LHCN-M2 (cell line): Measurements from ENCODE around the gene RAD51B. TPM values are rescaled to one million over a fixed set of nuclear protein-coding genes. Genes with fewer than 3 reads are reported as not detected.
"Not testable (repeated sequence)": the region's sequence is repeated elsewhere in the genome, so short reads cannot be mapped to it uniquely, and the experiment has no call there.

Experiments used
- DNase-seq: peaks from one replicate; pipeline ENCODE4 v3.0.0-alpha.2; 2012; ENCODE audit warnings: low read depth
- total RNA-seq: library from RNA; depleted of rRNA; stranded (reverse); fragments of >200 nt; gene quantifications from 2 replicates; pipeline ENCODE4 v1.2.3, GENCODE V29; 2014

RAD51B gene
- total RNA-seq, 1 experiment from 2014 or later, result 14.5 TPM

DNA sequence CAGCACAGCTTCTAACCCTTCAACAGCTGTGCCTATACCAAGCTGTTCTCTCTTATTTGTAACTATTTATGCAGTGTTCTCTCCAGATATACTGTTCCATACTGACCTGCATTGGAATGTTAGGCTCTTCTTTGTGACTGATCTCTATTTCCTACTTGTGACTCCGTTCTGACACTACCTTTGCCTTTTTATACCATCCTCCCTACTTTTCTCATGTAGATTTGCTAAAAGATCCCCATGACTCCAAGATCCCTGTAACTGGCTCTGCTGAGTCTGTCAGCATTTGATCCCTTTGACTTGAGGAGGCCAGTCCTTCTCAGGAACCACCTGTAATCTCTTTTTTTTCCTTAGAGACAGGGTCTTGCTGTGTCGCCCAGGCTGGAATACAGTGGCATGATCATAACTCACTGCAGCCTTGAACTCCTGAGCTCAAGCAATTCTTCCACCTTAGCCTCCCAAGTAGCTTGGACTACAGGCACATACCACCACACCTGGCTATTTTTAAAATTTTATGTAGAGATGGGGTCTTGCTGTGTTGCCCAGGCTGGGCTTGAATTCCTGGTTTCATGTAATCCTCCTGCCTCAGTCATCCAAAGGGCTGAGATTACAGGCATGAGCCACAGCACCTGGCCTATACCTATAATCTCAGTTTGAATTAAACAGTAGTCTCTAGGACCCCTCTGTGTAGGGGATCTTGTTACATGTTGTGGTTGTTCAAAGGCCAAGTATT lies 605.0 kb downstream of the RAD51B start:
- DNase-seq, result no peak

- DNase-seq, result no peak
Measured at GRCh38 chr14:68426661-68427549, 607.3 kb downstream of the RAD51B start.

DNA sequence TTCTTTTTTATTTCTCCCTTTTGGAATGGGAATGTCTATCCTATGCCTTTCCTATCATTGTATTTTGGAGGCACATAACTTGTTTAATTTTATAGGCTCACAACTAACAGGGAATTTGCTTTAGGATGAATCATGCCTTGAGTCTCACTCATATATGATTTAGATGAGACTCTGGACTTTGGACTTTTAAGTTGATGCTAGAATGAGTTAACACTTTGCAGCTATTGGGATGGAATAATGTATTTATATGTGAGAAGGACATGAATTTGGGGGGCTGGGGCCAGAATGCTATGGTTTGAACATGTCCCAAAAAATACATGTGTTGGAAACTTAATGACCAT lies 607.9 kb downstream of the RAD51B start:
- DNase-seq, result no peak

- DNase-seq, result not testable (repeated sequence)
Measured at GRCh38 chr14:68428900-68429299, 609.3 kb downstream of the RAD51B start.

DNA sequence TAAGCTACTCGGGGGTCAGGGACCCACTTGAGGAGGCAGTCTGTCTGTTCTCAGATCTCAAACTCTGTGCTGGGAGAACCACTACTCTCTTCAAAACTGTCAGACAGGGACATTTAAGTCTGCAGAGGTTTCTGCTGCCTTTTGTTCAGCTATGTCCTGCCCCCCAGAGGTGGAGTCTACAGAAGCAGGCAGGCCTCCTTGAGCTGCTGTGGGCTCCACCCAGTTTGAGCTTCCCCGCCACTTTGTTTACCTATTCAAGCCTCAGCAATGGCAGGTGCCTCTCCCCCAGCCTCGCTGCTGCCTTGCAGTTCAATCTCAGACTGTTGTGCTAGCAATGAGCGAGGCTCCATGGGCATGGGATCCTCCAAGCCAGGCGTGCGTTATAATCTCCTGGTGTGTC lies 614.6 kb downstream of the RAD51B start:
- not testable (repeated sequence) for DNase-seq

DNA sequence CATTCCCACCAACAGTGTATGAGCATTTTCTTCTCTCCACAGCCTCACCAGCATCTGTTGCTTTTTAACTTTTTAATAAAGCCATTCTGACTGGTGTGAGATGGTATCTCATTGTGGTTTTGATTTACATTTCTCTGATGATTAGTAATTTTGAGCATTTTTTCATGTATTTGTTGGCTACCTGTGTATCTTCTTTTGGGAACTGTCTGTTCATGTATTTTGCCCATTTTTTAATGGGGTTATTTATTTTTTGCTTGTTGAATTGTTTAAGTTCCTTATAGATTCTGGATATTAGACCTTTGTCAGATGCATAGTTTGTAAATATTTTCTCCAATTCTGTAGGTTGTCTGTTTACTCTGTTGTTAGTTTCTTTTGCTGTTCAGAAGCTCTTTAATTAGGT lies 616.1 kb downstream of the RAD51B start:
- DNase-seq, result not testable (repeated sequence)

DNA sequence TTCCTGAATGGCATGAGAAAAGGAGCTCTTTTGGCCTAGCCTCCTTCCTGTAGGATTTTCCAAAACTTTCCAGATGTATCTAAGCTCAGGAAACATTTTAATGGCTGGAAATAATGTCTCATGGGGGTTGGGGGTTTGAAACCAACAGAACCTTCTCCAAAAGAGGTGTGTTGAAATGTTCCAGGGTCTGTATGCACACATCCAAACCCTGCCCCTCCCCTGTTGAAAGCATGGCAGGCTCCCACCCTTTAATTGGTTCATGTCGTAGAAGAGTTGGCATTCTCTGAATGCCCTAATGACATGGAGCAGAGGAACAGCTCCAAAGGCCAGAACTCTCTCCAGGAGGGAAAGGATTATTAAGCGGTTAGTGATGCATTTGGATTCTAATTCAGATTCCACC lies 620.1 kb downstream of the RAD51B start:
- no peak for DNase-seq

- DNase-seq, result no peak
Measured at GRCh38 chr14:68440820-68441219, 621.2 kb downstream of the RAD51B start.

DNA sequence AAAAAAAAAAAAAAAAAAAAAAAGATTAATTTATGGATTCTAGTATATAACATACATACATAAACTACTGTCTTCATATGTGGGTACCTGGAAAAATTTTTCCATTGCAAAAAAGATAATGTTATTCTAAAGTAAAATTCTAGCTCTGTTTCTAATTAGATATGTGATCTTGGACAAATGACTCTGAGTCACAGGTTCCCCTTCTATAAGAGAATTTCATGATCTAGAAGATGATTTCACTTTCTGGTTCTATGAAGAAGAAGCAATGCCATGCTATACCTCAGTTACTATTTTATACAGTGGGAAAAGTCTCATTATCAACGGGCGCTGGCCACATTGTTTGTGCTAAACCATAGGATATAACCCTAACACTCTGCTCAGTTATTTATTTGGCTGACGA lies 622.0 kb downstream of the RAD51B start:
- no peak for DNase-seq

DNA sequence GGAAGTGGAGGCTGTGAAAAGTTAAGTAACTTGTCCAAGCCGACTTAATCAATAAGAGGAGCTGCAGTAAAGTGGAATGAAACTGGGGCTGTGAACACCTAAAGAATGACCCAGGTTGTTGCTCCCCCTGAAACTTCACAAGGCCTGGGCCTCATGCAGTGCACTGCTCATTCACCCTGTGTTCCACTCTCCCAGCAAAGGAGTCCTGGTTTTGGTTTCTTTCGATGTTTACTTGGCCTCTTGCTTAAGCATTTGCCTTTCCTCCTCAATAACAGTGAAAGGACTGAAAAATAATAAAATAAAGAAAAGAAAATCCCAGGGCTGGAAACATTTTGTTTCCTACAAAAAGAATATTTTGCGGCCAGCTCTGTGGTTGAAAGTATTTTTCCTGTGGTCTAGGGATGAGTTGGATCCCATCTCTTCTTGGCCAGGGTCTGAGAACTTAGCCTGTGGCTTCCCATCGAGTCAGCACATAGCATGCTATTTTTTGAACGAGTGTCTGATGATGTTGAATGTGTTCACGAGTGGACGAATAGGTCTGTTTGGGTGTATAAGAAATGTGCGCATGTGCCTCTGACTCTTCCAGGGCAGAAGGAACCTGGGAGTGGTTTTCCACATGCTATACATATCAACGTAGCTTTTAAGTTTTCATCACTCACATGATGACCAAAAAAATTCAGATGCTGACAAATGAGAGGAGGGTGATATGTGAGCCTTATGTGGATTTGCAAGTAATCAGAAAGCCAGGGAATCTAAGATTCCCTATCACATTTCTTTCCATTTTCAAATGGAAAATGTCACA lies 623.5 kb downstream of the RAD51B start:
- DNase-seq, result peak; percentile 88

DNA sequence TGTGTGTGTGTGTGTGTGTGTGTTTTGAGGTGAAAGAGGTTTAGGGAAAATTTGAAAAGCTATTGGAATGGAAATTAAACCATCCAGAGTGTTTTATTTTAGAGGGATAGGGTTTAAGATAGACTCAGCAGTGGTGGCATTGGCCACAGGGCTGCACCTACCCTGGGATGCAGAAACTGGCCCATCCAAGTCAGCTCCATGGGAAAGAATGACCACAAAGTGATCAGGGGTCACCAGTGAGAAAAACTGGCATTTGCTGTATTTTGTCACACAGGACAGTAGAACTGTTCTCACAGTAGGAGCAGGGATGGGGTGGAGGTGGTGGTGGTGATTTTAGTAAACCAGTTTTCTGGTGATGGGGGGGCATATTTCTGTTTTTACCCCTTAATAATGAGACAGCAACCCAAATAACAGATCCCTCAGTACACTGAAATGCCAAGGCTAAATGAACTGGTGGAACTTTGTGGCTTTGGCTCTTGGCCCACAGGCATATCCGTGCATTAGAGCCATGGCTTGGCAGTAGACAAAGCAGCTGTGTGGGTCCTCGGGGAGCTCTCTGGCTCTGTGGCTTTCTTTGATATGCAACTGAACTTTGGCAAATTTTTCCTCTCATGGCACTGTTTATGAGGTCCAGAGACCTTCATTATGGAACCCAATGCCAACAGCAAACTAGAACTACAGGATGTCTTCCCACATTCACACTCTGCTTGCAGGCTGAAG lies 625.0 kb downstream of the RAD51B start:
- DNase-seq, result peak; percentile 96

- DNase-seq, result no peak
Measured at GRCh38 chr14:68446243-68447040, 626.9 kb downstream of the RAD51B start.

GRCh38 chr14:68447581-68448251 lies 628.1 kb downstream of the RAD51B start:
- DNase-seq, result no peak

- DNase-seq, result no peak
Measured at GRCh38 chr14:68448252-68448902, 628.8 kb downstream of the RAD51B start.

- peak; percentile 75 for DNase-seq
Measured at GRCh38 chr14:68449561-68450181, 630.1 kb downstream of the RAD51B start.

GRCh38 chr14:68450391-68451120 lies 631.0 kb downstream of the RAD51B start:
- no peak for DNase-seq

- DNase-seq, result peak; percentile 67
Measured at GRCh38 chr14:68451696-68452373, 632.3 kb downstream of the RAD51B start.

DNA sequence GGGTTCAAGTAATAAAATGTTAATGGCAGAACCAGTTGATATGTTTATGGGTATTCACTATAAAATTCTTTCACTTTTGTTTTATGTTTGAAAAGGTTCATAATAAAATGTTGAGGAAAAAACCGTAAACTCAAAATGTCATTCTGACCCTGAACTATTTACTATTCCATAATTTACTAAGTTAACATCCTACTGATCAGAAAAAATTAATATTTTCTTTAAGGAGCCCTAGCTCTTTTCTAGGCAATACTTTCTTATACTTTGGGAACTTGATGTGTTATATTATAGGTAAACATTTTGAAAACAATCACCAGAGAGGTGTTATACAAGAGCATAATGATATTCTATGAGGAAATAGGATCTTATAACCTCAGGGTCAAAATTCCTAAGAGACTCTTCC lies 638.7 kb downstream of the RAD51B start:
- DNase-seq, result no peak
